Adrenal gland (tissue), 5 donors: Measurements from ENCODE around the gene TGDS.
"Not testable (repeated sequence)": the region's sequence is repeated elsewhere in the genome, so short reads cannot be mapped to it uniquely, and the experiment has no call there.

ENCODE experiments used
- CTCF ChIP-seq, 6 experiments: fragments of 450-650 bp in 4 of 6; fragments of 200-600 bp in 2 of 6; sonication (generic) in 1 of 6; IDR thresholded peaks; 1 replicate in 5 of 6; 2 replicates in 1 of 6; pipeline versions ENCODE4 v1.5.1 to v1.8.0; 2016 to 2021; ENCODE audit warnings: antibody characterized with exemption in 6 of 6, mild to moderate bottlenecking in 2 of 6, moderate library complexity in 1 of 6
- POLR2A ChIP-seq, 2 donors: fragments of 450-650 bp; IDR thresholded peaks; one replicate each; pipeline ENCODE4 v1.6.1; 2017; ENCODE audit warnings: antibody characterized with exemption in 2 of 2, mild to moderate bottlenecking in 2 of 2, moderate library complexity in 1 of 2
- donor health status: DM: no; HTN: no; CAD: no.

- not testable (repeated sequence) for TF ChIP-seq CTCF, POLR2A (IDR thresholded peaks at IDR 0.05)
Measured at GRCh38 chr13:94636096-94636495, 40.1 kb upstream of the TGDS start.
